Transverse colon (tissue), 4 donors: ENCODE data around the gene DPH1. TPM values are rescaled to one million over a fixed set of nuclear protein-coding genes. Genes with fewer than 3 reads are reported as not detected.

ENCODE experiments used
- DNase-seq: peaks from one replicate; pipeline ENCODE4 v3.0.0-alpha.2; 2019
- H3K27ac ChIP-seq, 4 donors: fragments of 200-600 bp; sonication (generic); 2 replicates each; pipeline ENCODE4 v1.5.1; 2016 to 2018; ENCODE audit warnings: inconsistent platforms in 4 of 4
- H3K27me3 ChIP-seq: fragments of 200-600 bp; sonication (generic); 2 replicates; pipeline ENCODE4 v1.5.1; 2017; ENCODE audit warnings: inconsistent platforms
- H3K36me3 ChIP-seq, 4 donors: fragments of 200-600 bp; sonication (generic); 2 replicates each; pipeline ENCODE4 v1.5.1; 2017 to 2019; ENCODE audit warnings: inconsistent platforms in 4 of 4
- H3K4me1 ChIP-seq, 4 donors: fragments of 200-600 bp; sonication (generic); 2 replicates each; pipeline ENCODE4 v1.5.1; 2017 to 2020; ENCODE audit warnings: inconsistent platforms in 4 of 4
- H3K4me3 ChIP-seq, 4 donors: fragments of 200-600 bp; sonication (generic); 1 replicate in 1 of 4; 2 replicates in 3 of 4; pipeline versions ENCODE4 v1.5.1 to v1.6.1; 2017 to 2019; ENCODE audit warnings: inconsistent platforms in 4 of 4
- H3K9me3 ChIP-seq, 2 donors: fragments of 200-600 bp; sonication (generic); 2 replicates each; pipeline ENCODE4 v1.5.1; 2017 to 2019; ENCODE audit warnings: inconsistent platforms in 2 of 2
- EP300 ChIP-seq: sonication (generic); formaldehyde crosslinking; IDR thresholded peaks from one replicate; pipeline ENCODE4 v1.6.1; 2017; ENCODE audit warnings: antibody characterized with exemption, low read depth
- POLR2A ChIP-seq: fragments of 450-650 bp; IDR thresholded peaks from one replicate; pipeline ENCODE4 v1.6.1; 2016; ENCODE audit warnings: antibody characterized with exemption, mild to moderate bottlenecking, moderate library complexity
- POLR2AphosphoS5 ChIP-seq, 3 donors: sonication (generic); formaldehyde crosslinking; IDR thresholded peaks; one replicate each; pipeline ENCODE4 v1.6.1; 2016; ENCODE audit warnings: antibody characterized with exemption in 3 of 3
- WGBS, 2 donors: methylation state at CpG; one replicate each; pipeline ENCODE4 v1.1.5; 2018; ENCODE audit warnings: low coverage in 1 of 2; 5-methylcytosine and 5-hydroxymethylcytosine counted together
- in situ Hi-C, 4 donors: fragments of 200-750 bp; cut with MboI; loops; one replicate each; pipeline versions ENCODE4 v1.15.0 to v1.15.1; 2017; ENCODE audit warnings: low sequenced_read_pairs in 3 of 4, low pct_ligation_motif_present in 1 of 4, low pct_unique_long_range_greater_than_20kb in 1 of 4
- intact Hi-C: fragments of 100-400 bp; cut with DNase I; formaldehyde crosslinking; loops from one replicate; pipeline ENCODE4 v1.15.1; 2023; ENCODE audit warnings: low total_unique reads
- total RNA-seq, 4 donors: library from RNA; depleted of rRNA; stranded (reverse); fragments of >200 nt; gene quantifications; one replicate each; pipeline ENCODE4 v1.1.0, GENCODE V29; 2016
- TF ChIP-seq, protein P1 (sequence below), 5 experiments: fragments of 200-600 bp in 3 of 5; fragments of 450-650 bp in 2 of 5; sonication (generic) in 3 of 5; IDR thresholded peaks; 1 replicate in 2 of 5; 2 replicates in 3 of 5; pipeline ENCODE4 v1.5.1; 2016 to 2017; ENCODE audit warnings: antibody characterized with exemption in 5 of 5, inconsistent platforms in 3 of 5, mild to moderate bottlenecking in 2 of 5, moderate library complexity in 1 of 5

DPH1 gene
- total RNA-seq, 4 donors from 2014 or later = 32.4 to 88.8 (median 58.9) TPM

DNA sequence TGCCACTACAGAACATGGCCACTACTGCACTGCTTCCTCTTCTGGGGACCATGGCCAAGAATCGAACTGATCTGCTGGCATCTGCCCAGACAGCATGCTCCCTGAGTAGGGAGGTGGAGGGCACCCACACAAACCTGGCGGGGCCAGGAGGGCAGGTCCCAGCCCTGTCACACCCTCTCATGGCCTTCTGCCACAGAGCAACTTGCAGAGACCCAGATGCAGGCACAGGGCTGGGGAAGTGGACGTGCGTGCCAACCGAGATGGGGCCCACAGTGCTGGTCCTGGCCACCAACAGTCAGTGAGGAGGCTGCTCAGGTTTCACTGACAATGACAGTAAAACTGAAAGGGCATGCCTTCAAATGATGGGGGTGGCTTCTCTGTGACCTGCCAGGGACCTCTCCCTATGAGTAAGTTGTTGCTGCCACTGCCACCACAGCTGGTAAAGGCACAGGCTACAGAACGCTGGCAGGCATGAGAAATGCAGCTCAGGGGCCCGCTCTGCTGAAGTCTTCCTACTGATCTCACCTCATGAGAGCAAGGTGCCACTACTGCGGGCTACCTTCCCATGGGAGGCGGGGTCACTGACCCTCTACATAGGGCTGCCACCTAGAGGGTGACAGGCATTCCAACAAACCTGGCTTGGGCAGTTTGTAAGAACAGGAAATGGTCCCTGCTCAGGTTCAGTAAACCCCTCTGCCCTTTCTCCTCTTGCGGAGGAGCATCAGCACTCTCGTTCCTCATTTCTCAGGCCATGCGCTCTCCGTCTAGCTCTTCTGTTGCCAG lies 40.5 kb downstream of the DPH1 start:
- no peak for DNase-seq
- peaks cover 12 to 54% (median 28%) of the 10 kb centered on the region in 4 donors for H3K4me1 ChIP-seq
- in situ Hi-C loops = loop anchor here in 1 of 4 donors (25.0 kb wide), 1 partner anchor 92 kb away; no protein-coding TSS in a partner anchor

DNA sequence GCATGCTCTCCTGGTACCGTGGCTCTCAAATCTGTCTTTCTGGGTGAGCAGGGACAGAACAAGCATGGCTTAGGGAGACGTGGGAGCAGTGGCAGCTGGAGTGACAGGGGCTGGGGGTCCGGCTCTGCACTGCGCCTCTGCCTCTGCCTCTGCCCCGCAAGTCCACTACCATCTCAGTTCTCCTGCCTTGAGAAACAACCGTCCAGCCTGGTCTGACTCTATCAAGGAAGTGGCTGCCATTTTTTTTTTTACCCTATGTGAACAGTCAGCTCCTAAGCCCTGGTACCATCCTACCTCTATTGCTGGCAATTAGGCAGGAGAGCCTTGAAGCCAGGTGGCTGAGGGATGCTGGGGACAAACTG lies 41.1 kb downstream of the DPH1 start:
- H3K36me3 ChIP-seq = no peaks in the 10 kb centered on the region
- H3K27ac ChIP-seq = peak overlapping the region; percentile 70 to 92 (median 78)
- no peaks in the 10 kb centered on the region for H3K9me3 ChIP-seq
- in situ Hi-C loops = loop anchor here in 1 of 4 donors (25.0 kb wide), 1 partner anchor 91 kb away; no protein-coding TSS in a partner anchor
- DNase-seq = no peak
- TF ChIP-seq POLR2A (no peak), POLR2AphosphoS5 (IDR thresholded peaks at IDR 0.05) (no peak), EP300 (no peak)
- TF ChIP-seq, protein P1, sequence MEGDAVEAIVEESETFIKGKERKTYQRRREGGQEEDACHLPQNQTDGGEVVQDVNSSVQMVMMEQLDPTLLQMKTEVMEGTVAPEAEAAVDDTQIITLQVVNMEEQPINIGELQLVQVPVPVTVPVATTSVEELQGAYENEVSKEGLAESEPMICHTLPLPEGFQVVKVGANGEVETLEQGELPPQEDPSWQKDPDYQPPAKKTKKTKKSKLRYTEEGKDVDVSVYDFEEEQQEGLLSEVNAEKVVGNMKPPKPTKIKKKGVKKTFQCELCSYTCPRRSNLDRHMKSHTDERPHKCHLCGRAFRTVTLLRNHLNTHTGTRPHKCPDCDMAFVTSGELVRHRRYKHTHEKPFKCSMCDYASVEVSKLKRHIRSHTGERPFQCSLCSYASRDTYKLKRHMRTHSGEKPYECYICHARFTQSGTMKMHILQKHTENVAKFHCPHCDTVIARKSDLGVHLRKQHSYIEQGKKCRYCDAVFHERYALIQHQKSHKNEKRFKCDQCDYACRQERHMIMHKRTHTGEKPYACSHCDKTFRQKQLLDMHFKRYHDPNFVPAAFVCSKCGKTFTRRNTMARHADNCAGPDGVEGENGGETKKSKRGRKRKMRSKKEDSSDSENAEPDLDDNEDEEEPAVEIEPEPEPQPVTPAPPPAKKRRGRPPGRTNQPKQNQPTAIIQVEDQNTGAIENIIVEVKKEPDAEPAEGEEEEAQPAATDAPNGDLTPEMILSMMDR (IDR thresholded peaks at IDR 0.05) = no peak
- H3K4me1 ChIP-seq = peaks cover 12 to 54% (median 32%) of the 10 kb centered on the region in 4 donors
- WGBS, 2 donors = 60 to 86% methylated on average over 1 to 6 of the region's 6 CpGs
- no peaks in the 10 kb centered on the region for H3K27me3 ChIP-seq
- H3K4me3 ChIP-seq = no peak overlapping the region
- intact Hi-C loops = no loop called here

More for the DNA sequence above, 40.5 kb downstream of the DPH1 start:
- no peaks in the 10 kb centered on the region for H3K36me3 ChIP-seq
- intact Hi-C loops = no loop called here
- no peak overlapping the region for H3K4me3 ChIP-seq
- no peaks in the 10 kb centered on the region for H3K27me3 ChIP-seq
- no peak for TF ChIP-seq EP300
- TF ChIP-seq POLR2AphosphoS5 (IDR thresholded peaks at IDR 0.05) = no peak
- 45 to 59% methylated on average over 4 to 12 of the region's 13 CpGs for WGBS, 2 donors
- no peaks in the 10 kb centered on the region for H3K9me3 ChIP-seq
- peak overlapping the region; percentile 70 to 92 (median 78) for H3K27ac ChIP-seq

DNA sequence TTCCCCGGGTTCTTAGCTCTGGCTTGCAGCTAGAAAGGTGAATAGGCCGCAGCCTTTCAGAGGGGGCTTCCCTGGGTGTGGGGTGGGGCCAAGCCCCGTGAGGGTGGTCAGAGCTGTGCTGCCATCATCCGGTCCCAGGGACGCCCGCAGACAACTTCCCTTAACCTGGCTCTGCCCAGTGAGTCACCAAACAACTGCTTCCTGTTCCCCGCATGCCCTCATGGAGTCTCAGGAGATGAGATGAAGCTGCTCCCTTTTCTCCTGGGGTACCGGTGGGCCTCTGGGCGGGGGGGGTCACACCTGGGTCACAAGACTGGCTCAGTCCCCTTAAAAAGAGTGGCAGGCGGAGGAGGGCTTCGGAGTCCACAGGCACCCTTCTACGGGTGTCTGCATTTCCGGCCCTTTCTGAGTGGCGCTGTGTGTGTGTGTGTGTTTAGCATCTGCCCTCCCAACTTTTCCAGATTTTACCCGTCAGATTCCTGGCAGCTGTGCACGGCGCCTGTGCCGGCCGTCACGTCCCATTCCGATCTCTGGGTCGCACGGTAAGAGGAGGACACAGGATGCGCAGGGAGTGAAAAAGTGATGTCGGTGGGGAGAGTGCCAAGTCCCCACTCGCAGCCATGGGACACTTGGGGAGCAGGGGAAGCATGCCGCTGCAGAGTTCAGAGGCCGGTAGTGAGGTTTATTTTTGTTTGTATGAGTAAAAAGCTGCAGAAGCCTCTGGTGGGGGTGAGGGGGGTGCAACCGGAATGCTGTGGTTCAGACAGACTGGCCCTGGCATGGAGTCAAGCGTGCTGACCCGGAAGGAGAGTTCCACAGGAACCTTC lies 41.7 kb downstream of the DPH1 start:
- intact Hi-C loops = no loop called here

DNA sequence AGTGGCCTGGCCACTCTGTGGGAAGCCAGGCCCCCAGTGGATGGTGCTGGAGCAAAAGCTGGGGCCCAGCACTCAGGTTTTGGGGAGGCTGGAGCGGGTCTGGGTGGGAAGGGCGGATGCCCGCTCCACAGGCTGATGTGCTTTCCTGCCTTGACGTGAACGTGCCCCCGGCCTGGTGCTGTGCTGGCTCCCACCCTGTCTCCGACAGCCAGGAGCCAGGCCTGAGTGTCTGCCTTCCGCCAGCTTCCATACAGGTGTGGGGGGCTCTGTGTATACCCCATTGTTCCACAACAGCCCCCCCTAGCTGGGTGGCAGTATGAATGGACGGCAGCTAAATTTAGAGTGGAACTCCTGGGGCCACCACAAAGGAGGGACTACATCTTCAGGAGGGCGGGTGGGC lies 45.0 kb downstream of the DPH1 start:
- WGBS, 2 donors = 84 to 100% methylated on average over 1 to 6 of the region's 10 CpGs
- in situ Hi-C loops (loop anchor here in 1 of 4 donors (25.0 kb wide), 1 partner anchor 87 kb away; no protein-coding TSS in a partner anchor), intact Hi-C loops (no loop called here)
- H3K4me3 ChIP-seq = no peak overlapping the region
- no peaks in the 10 kb centered on the region for H3K9me3 ChIP-seq
- no peaks in the 10 kb centered on the region for H3K27me3 ChIP-seq
- H3K4me1 ChIP-seq = peaks cover 0 to 38% (median 20%) of the 10 kb centered on the region in 4 donors
- H3K36me3 ChIP-seq = peaks cover 0 to 4% (median 0%) of the 10 kb centered on the region in 4 donors
- no peak for DNase-seq
- H3K27ac ChIP-seq = peak overlapping the region; percentile 45 to 78 (median 68)
- TF ChIP-seq POLR2AphosphoS5 (IDR thresholded peaks at IDR 0.05) (no peak), POLR2A (no peak), EP300 (no peak)
- TF ChIP-seq, protein P1 (IDR thresholded peaks at IDR 0.05) = no peak

More for the DNA sequence above, 41.7 kb downstream of the DPH1 start:
- Histone ChIP-seq H3K27me3 (no peaks in the 10 kb centered on the region), H3K36me3 (no peaks in the 10 kb centered on the region), H3K4me3 (no peak overlapping the region), H3K4me1 (peaks cover 11 to 58% (median 33%) of the 10 kb centered on the region in 4 donors), H3K27ac (peak overlapping the region; percentile 70 to 92 (median 78)), H3K9me3 (no peaks in the 10 kb centered on the region)
- in situ Hi-C loops = loop anchor here in 1 of 4 donors (25.0 kb wide), 1 partner anchor 91 kb away; no protein-coding TSS in a partner anchor
- peak; percentile 40 for DNase-seq
- TF ChIP-seq EP300 (peak; percentile 79), POLR2AphosphoS5 (IDR thresholded peaks at IDR 0.05) (peak in 2 of 3 donors; percentile 18 to 25), POLR2A (no peak)
- TF ChIP-seq, protein P1 (IDR thresholded peaks at IDR 0.05) = no peak
- WGBS, 2 donors = 61 to 80% methylated on average over 1 to 30 of the region's 31 CpGs
